OCI-LY7 (cell line): ENCODE results near the gene NAA50.

Source experiments
- EZH2phosphoT487 ChIP-seq: fragments of 200-600 bp; sonication (generic); IDR thresholded peaks from 2 replicates; pipeline ENCODE4 v1.6.1; 2018; ENCODE audit warnings: low read depth, borderline replicate concordance, mild to moderate bottlenecking, mixed run types, antibody characterized with exemption, low read length, moderate library complexity, mixed read lengths
- TF ChIP-seq, protein P1 (sequence below): fragments of 200-600 bp; sonication (generic); conservative IDR thresholded peaks from 2 replicates; pipeline ENCODE4 v1.5.1; 2014; ENCODE audit warnings: mild to moderate bottlenecking, antibody characterized with exemption, low read length, moderate library complexity, mixed read lengths

GRCh38 chr3:113745756-113746547 lies at the start of gene NAA50:
- TF ChIP-seq, protein P1, sequence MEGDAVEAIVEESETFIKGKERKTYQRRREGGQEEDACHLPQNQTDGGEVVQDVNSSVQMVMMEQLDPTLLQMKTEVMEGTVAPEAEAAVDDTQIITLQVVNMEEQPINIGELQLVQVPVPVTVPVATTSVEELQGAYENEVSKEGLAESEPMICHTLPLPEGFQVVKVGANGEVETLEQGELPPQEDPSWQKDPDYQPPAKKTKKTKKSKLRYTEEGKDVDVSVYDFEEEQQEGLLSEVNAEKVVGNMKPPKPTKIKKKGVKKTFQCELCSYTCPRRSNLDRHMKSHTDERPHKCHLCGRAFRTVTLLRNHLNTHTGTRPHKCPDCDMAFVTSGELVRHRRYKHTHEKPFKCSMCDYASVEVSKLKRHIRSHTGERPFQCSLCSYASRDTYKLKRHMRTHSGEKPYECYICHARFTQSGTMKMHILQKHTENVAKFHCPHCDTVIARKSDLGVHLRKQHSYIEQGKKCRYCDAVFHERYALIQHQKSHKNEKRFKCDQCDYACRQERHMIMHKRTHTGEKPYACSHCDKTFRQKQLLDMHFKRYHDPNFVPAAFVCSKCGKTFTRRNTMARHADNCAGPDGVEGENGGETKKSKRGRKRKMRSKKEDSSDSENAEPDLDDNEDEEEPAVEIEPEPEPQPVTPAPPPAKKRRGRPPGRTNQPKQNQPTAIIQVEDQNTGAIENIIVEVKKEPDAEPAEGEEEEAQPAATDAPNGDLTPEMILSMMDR: no peak
- no peak for TF ChIP-seq EZH2phosphoT487
